Measurements from ENCODE around the gene GMDS. TPM values are rescaled to one million over a fixed set of nuclear protein-coding genes. Genes with fewer than 3 reads are reported as not detected.

Gene GMDS
- total and polyA plus RNA-seq, 2 of the 8 experiments (the other 6 are each of a cell fraction or from before 2014, with no cell fraction given), result 16.8 to 50.0 TPM

DNA sequence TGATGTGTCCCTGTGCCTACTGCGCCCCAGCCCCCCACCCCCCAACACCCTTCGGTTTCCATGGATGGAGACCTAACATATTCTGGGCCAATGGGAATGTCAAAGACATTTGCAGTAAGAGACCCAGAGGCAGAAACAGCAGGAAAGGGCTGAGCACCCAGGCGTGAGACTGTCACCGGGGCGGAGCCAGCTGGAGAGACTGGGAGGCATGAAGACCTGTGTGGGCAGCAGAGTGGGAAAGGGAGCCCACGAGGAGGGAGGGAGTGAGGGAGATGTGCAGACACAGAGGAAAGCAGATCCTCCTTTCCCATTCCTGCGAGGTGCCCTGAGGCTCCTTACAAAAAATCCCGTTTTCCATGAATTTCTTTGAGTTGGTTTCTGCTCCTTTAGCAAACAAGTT is 485.5 kb downstream of the GMDS start:
- Histone ChIP-seq H3K4me1 (replicated peaks in 1 of 4; ENCODE audit: control insufficient read depth in 3 of 4, insufficient read depth in 4 of 4, low read length in 3 of 4) (no peaks in the 10 kb centered on the region), H3K9me3 (ENCODE audit: insufficient read depth in 2 of 2, low read depth in 1 of 2, low read length in 1 of 2) (no peaks in the 10 kb centered on the region), H2AK5ac (ENCODE audit: low read depth, low read length) (no peak overlapping the region), H2BK20ac (ENCODE audit: low read length) (no peak overlapping the region), H3K18ac (ENCODE audit: extremely low read depth, low read length) (no peak overlapping the region), H3K79me2 (ENCODE audit: control insufficient read depth in 1 of 2, insufficient read depth in 2 of 2, low read length in 2 of 2) (no peaks in the 10 kb centered on the region), H3K27ac (ENCODE audit: low read depth, low read length) (no peak overlapping the region), H3K27me3 (replicated peaks in 1 of 4; ENCODE audit: control insufficient read depth in 3 of 4, extremely low read depth in 1 of 4, insufficient read depth in 3 of 4, low read length in 3 of 4) (no peaks in the 10 kb centered on the region), H3K23me2 (ENCODE audit: low read depth, low read length) (no peaks in the 10 kb centered on the region), H4K5ac (ENCODE audit: insufficient read length, low read depth, low read length) (no peak overlapping the region), H3K56ac (replicated peaks; ENCODE audit: insufficient read length, low read depth, low read length) (no peak overlapping the region), H3K79me1 (ENCODE audit: low read depth, low read length) (no peaks in the 10 kb centered on the region), H3K23ac (ENCODE audit: insufficient read length) (no peak overlapping the region), H3K9ac (replicated peaks in 1 of 4; ENCODE audit: extremely low read depth in 1 of 4, low read depth in 3 of 4, low read length in 3 of 4) (no peak overlapping the region), H3K36me3 (ENCODE audit: control insufficient read depth in 2 of 4, insufficient read depth in 4 of 4, low read length in 3 of 4) (no peaks in the 10 kb centered on the region), H4K8ac (ENCODE audit: extremely low read depth, insufficient read depth, low read length) (no peak overlapping the region), H2BK5ac (ENCODE audit: low read depth, low read length) (no peak overlapping the region), H3K4me2 (ENCODE audit: insufficient read depth in 1 of 2, low read depth in 2 of 2, low read length in 2 of 2) (no peak overlapping the region), H2AFZ (ENCODE audit: low read length) (no peak overlapping the region), H4K20me1 (replicated peaks in 1 of 2; ENCODE audit: control insufficient read depth in 1 of 2, insufficient read depth in 2 of 2, low read length in 2 of 2) (no peaks in the 10 kb centered on the region), H2BK12ac (ENCODE audit: low read depth, low read length) (no peak overlapping the region), H2BK15ac (ENCODE audit: low read length) (no peak overlapping the region), H4K91ac (replicated peaks; ENCODE audit: insufficient read length, low read length) (no peak overlapping the region), H3K14ac (ENCODE audit: insufficient read length) (no peak overlapping the region), H3K4me3 (ENCODE audit: extremely low read depth in 1 of 4, insufficient read depth in 2 of 4, low read depth in 3 of 4, low read length in 4 of 4) (no peak overlapping the region), H3K4ac (replicated peaks; ENCODE audit: insufficient read length, low read depth, low read length) (no peak overlapping the region), H2BK120ac (replicated peaks; ENCODE audit: low read depth, low read length) (no peak overlapping the region)
- 86% methylated on average over 8 of the region's 8 CpGs; no CpG with 5 or more reads in 1 of the 2 experiments for WGBS, 2 experiments (ENCODE audit: extremely low coverage in 1 of 2, insufficient coverage in 1 of 2, insufficient read length in 1 of 2, insufficient replicate concordance in 2 of 2, low coverage in 1 of 2, low lambda C conversion rate in 2 of 2, missing lambda C conversion rate in 1 of 2)
- TF ChIP-seq HDAC6 (IDR thresholded peaks at IDR 0.05; ENCODE audit: low read depth, low read length) (no peak), SIN3A (conservative IDR thresholded peaks at IDR 0.05 in 1 of 2, IDR thresholded peaks at IDR 0.05 in 1 of 2; ENCODE audit: low read depth in 1 of 2, low read length in 2 of 2) (no peak), NANOG (IDR thresholded peaks at IDR 0.05; ENCODE audit: insufficient read depth, low read depth, low read length, poor library complexity, severe bottlenecking) (no peak), SRF (IDR thresholded peaks at IDR 0.05; ENCODE audit: low read depth, low read length) (no peak), SUZ12 (IDR thresholded peaks at IDR 0.05; ENCODE audit: low read length) (no peak), GABPA (IDR thresholded peaks at IDR 0.05; ENCODE audit: borderline replicate concordance, insufficient read depth, low read length) (no peak), KDM1A (IDR thresholded peaks at IDR 0.05; ENCODE audit: borderline replicate concordance, low read length) (no peak), TBP (IDR thresholded peaks at IDR 0.05; ENCODE audit: low read depth, low read length) (no peak), TEAD4 (IDR thresholded peaks at IDR 0.05; ENCODE audit: low read depth, low read length) (no peak), POLR2AphosphoS5 (IDR thresholded peaks at IDR 0.05; ENCODE audit: low read depth, low read length) (no peak), CREB1 (IDR thresholded peaks at IDR 0.05) (no peak), YY1 (IDR thresholded peaks at IDR 0.05; ENCODE audit: low read depth, low read length) (no peak), EZH2 (IDR thresholded peaks at IDR 0.05; ENCODE audit: low read depth, low read length, severe bottlenecking) (no peak), MAFK (IDR thresholded peaks at IDR 0.05; ENCODE audit: low read depth, low read length) (no peak), RFX5 (IDR thresholded peaks at IDR 0.05; ENCODE audit: borderline replicate concordance, low read depth, low read length) (no peak), CBX8 (IDR thresholded peaks at IDR 0.05; ENCODE audit: borderline replicate concordance, low read depth, low read length) (no peak)
- DNase-seq (ENCODE audit: low read depth in 1 of 2, low spot score in 2 of 2), result no peak
- POLR2A ChIA-PET (ENCODE audit: partially characterized antibody), result no interaction called here
- FAIRE-seq, result no peak
- CTCF ChIA-PET (ENCODE audit: partially characterized antibody), result interaction anchor here (0.6 kb wide), 1 partner anchor 401 kb away, joined by 3 read pairs; no protein-coding TSS in a partner anchor
